Tibial artery (tissue), 4 donors: Measurements from ENCODE around the gene CPSF7.
A peak's percentile ranks its signal among the peaks of the same experiment; 100 is the strongest.
"Not testable (repeated sequence)": the region's sequence is repeated elsewhere in the genome, so short reads cannot be mapped to it uniquely, and the experiment has no call there.

Experiments used
- DNase-seq, 2 donors: peaks; one replicate each; pipeline ENCODE4 v3.0.0-alpha.2; 2019
- H3K27ac ChIP-seq, 2 donors: fragments of 200-600 bp; sonication (generic) in 1 of 2; 1 replicate in 1 of 2; 2 replicates in 1 of 2; pipeline ENCODE4 v1.5.1; 2018 to 2019; ENCODE audit warnings: mild to moderate bottlenecking in 1 of 2
- H3K27me3 ChIP-seq, 2 donors: fragments of 200-600 bp; sonication (generic) in 1 of 2; one replicate each; pipeline versions ENCODE4 v1.5.1 to v1.6.0; 2016 to 2019
- H3K36me3 ChIP-seq, 3 donors: fragments of 200-600 bp; sonication (generic) in 2 of 3; one replicate each; pipeline ENCODE4 v1.5.1; 2016 to 2019; ENCODE audit warnings: mild to moderate bottlenecking in 2 of 3
- H3K4me1 ChIP-seq, 4 donors: fragments of 200-600 bp; sonication (generic) in 2 of 4; 1 replicate in 3 of 4; 2 replicates in 1 of 4; pipeline ENCODE4 v1.5.1; 2016 to 2019
- H3K4me3 ChIP-seq, 2 donors: fragments of 200-600 bp; sonication (generic) in 1 of 2; 1 replicate in 1 of 2; 2 replicates in 1 of 2; pipeline ENCODE4 v1.5.1; 2018 to 2019; ENCODE audit warnings: mild to moderate bottlenecking in 2 of 2
- H3K9me3 ChIP-seq, 3 donors: fragments of 200-600 bp; sonication (generic) in 1 of 3; one replicate each; pipeline ENCODE4 v1.5.1; 2016 to 2019
- intact Hi-C: fragments of 100-400 bp; cut with DNase I; formaldehyde crosslinking; loops from one replicate; pipeline ENCODE4 v1.15.0; 2023; ENCODE audit warnings: low total_unique reads
- TF ChIP-seq, protein P1 (sequence below), 2 experiments: fragments of 200-600 bp in 1 of 2; fragments of 450-650 bp in 1 of 2; IDR thresholded peaks; one replicate each; pipeline ENCODE4 v1.5.1; 2017 to 2019; ENCODE audit warnings: antibody characterized with exemption in 2 of 2, mild to moderate bottlenecking in 1 of 2, moderate library complexity in 1 of 2

Gene CPSF7

DNA sequence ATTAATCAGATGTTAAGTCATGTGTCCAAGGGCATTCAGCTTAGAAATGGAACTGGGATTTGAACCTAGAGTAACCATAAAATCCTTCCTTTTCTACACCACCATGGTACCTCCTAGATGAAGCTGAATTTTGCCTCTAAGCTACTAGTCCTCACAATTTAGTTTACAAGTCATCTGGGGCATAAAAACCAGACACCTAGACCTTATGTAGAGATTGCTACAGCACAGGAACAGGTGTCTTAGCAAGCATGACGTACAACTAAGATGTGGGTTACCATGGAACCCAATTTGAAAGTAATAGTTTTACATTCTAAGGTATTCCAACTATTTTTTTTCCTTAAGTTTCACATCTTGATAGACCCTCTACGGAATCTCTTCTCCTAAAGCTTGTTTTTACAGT is 28.2 kb downstream of the CPSF7 start:
- TF ChIP-seq, protein P1, sequence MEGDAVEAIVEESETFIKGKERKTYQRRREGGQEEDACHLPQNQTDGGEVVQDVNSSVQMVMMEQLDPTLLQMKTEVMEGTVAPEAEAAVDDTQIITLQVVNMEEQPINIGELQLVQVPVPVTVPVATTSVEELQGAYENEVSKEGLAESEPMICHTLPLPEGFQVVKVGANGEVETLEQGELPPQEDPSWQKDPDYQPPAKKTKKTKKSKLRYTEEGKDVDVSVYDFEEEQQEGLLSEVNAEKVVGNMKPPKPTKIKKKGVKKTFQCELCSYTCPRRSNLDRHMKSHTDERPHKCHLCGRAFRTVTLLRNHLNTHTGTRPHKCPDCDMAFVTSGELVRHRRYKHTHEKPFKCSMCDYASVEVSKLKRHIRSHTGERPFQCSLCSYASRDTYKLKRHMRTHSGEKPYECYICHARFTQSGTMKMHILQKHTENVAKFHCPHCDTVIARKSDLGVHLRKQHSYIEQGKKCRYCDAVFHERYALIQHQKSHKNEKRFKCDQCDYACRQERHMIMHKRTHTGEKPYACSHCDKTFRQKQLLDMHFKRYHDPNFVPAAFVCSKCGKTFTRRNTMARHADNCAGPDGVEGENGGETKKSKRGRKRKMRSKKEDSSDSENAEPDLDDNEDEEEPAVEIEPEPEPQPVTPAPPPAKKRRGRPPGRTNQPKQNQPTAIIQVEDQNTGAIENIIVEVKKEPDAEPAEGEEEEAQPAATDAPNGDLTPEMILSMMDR (IDR thresholded peaks at IDR 0.05): no peak
- Histone ChIP-seq H3K27ac (no peak overlapping the region), H3K9me3 (no peaks in the 10 kb centered on the region), H3K36me3 (peaks cover 57 to 79% (median 58%) of the 10 kb centered on the region in 3 donors), H3K4me1 (no peaks in the 10 kb centered on the region), H3K27me3 (no peaks in the 10 kb centered on the region), H3K4me3 (no peak overlapping the region)
- intact Hi-C loops: no loop called here
- DNase-seq: no peak

DNA sequence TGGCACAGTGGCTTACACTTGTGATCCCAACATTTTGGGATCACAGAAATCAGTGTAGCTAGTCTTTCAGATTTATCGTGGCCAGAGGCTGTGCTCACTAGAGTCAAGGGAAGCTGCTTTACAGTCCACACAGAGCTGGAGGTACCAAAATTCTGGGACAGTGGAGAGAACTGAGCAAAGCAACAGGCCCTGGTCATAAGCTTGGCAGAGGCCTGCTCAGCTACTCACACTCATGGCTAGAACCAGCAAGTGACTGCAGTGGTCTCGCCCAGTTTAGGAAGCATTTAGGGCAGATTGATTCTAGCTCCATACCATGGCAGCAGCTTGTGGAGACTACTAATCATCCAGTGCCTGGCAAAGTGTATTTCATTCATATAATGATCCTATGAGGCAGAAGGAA is 28.6 kb downstream of the CPSF7 start:
- Histone ChIP-seq H3K4me1 (no peaks in the 10 kb centered on the region), H3K9me3 (no peaks in the 10 kb centered on the region), H3K36me3 (peaks cover 54 to 79% (median 57%) of the 10 kb centered on the region in 3 donors), H3K27me3 (no peaks in the 10 kb centered on the region), H3K4me3 (no peak overlapping the region), H3K27ac (no peak overlapping the region)
- intact Hi-C loops: no loop called here
- DNase-seq: no peak
- TF ChIP-seq, protein P1 (IDR thresholded peaks at IDR 0.05): no peak

DNA sequence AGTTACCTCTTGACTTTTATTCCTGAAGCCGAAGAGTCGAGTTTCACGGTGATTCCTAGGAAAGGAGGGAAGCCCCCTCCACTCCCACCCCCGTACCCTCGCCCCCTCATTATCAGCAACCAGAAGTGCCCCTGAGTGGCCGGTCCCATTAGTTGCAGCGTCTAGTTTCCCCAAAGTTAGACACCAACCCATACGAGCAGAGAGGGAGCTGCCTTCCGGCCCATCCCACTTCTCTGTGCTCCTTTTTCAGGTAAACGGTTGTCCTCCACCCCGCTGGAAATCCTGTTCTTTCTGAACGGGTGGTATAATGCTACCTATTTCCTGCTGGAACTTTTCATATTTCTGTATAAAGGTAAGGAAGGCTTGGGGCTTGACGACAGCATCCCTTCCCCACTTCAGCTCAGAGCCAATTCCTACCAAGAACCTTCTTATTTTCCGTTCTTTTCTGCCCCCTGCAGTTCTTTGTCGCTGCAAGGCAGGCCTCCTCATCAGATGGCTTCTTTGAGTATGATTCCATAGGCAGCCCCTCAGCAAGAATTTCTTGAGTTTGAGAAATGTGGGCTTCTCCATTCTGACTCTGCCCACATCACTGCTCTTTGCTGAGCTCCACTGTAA is 36.7 kb downstream of the CPSF7 start:
- Histone ChIP-seq H3K4me1 (peaks cover 0 to 20% (median 14%) of the 10 kb centered on the region in 4 donors), H3K4me3 (peak overlapping the region; percentile 92), H3K36me3 (peaks cover 9 to 36% (median 21%) of the 10 kb centered on the region in 3 donors), H3K27me3 (no peaks in the 10 kb centered on the region), H3K27ac (peak overlapping the region; percentile 87 to 90), H3K9me3 (no peaks in the 10 kb centered on the region)
- intact Hi-C loops: no loop called here
- TF ChIP-seq, protein P1 (IDR thresholded peaks at IDR 0.05): no peak
- DNase-seq: no peak

DNA sequence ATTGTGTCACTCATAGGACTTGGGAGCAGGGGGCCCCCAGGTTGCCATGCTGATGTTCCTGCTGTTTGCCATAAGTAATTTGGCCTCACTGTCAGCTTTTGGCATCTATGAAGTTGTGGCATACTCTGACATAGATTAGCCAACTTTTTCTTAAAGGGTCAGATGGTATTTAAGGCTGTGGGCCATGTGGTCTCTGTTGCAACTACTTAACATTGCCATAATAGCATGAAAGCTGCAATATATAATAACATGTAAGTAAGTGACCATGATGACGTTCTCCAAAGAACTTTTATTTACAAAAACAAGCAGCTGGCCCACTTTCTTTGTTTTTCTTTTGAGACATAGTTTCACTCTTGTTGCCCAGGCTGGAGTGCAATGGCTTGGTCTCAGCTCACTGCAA is 39.6 kb downstream of the CPSF7 start:
- H3K27me3 ChIP-seq: no peaks in the 10 kb centered on the region
- no peaks in the 10 kb centered on the region for H3K9me3 ChIP-seq
- H3K36me3 ChIP-seq: peaks cover 0 to 8% (median 4%) of the 10 kb centered on the region in 3 donors
- DNase-seq: no peak
- TF ChIP-seq, protein P1 (IDR thresholded peaks at IDR 0.05): no peak
- intact Hi-C loops: no loop called here
- peaks cover 0 to 26% (median 16%) of the 10 kb centered on the region in 4 donors for H3K4me1 ChIP-seq
- no peak overlapping the region for H3K27ac ChIP-seq
- no peak overlapping the region for H3K4me3 ChIP-seq

DNA sequence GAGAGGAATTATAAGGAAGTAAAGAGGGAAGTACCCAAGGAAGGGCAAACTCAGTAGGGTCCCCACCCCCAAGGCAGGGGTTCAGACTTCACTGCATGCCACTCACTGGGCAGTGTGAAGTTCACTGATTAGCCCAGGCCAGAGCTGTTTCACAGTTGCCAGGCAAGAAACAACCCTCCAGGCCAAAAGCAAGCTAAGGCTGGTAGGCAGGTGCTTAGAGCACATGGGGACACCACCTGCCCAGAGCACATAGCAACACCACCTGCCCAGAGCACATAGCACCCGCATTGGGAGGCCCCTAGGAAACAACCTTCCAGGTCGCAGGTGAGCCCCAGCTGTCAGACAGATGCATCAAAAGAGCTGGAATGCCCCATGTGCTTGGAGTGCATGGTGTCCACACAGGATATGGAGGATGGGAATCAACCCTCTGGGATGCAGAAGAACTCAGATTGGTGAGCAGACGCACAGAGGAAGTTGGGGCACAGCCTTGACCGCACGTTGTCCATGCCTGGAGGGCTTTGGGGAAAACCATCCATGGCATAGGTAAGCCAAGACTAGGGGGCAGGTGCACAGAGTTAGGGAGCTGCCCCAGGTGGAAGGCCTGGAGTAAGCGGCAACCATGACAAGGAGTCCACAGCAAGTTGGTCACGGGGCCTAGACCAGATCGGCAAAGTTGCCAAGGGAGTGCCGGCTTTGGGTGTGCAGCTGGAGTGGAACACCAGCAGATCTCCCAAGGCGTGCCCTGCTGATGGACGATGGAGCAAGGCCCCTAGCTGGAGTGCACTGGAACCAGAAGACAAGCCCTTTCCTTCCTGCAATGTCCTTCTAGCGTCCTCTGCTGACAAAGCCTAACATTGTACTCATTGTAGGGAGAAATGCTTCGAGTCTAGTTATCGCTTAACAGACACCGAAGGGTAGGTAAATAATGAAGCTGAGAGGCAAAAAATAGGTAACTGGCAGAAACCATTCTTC is 45.2 kb downstream of the CPSF7 start:
- intact Hi-C loops: loop anchor here (1.0 kb wide), 1 partner anchor 51 kb away; the partner anchor contains the start of genes DDB1 and TKFC
- peaks cover 0 to 4% (median 0%) of the 10 kb centered on the region in 3 donors for H3K36me3 ChIP-seq
- no peak overlapping the region for H3K4me3 ChIP-seq
- DNase-seq: no peak
- peaks cover 0 to 12% (median 2%) of the 10 kb centered on the region in 4 donors for H3K4me1 ChIP-seq
- TF ChIP-seq, protein P1 (IDR thresholded peaks at IDR 0.05): no peak
- H3K27me3 ChIP-seq: no peaks in the 10 kb centered on the region
- H3K27ac ChIP-seq: no peak overlapping the region
- no peaks in the 10 kb centered on the region for H3K9me3 ChIP-seq

DNA sequence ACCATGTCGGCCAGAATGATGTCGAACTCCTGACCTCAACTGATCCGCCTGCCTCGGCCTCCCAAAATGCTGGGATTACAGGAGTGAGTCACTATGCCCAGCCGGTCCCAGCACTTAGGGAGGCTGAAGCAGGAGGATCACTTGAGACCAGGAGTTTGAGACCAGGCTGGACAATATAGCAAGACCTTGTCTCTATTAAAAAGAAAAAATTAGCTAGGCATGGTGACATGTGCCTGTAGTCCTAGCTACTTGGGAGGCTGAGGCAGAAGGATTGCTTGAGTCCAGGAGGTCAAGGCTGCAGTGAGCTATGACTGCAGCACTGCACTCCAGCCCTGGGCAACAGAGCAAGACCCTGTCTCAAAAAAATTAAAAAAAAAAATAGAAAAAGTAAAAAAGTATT is 45.9 kb downstream of the CPSF7 start:
- intact Hi-C loops: not testable (repeated sequence)

More for the DNA sequence above, 45.9 kb downstream of the CPSF7 start:
- DNase-seq, H3K4me3 ChIP-seq, H3K9me3 ChIP-seq, H3K36me3 ChIP-seq, H3K27me3 ChIP-seq, H3K27ac ChIP-seq: not testable (repeated sequence)
- peaks cover 0 to 19% (median 9%) of the 10 kb centered on the region in 4 donors for H3K4me1 ChIP-seq
